SK-N-SH (cell line): ENCODE results near the gene PHF3. TPM values are rescaled to one million over a fixed set of nuclear protein-coding genes. Genes with fewer than 3 reads are reported as not detected.

Experiments used
- CTCF ChIA-PET: fragments of 300-600, 350-600 bp; formaldehyde crosslinking; extraction: SDS; loops from one replicate; lab custom pipeline; 2021; lab: Yijun Ruan, JAX
- POLR2A ChIA-PET: fragments of 350-600 bp; sonication (Branson Sonifier 250); formaldehyde crosslinking; extraction: SDS; loops from one replicate; lab custom pipeline; 2020; ENCODE audit warnings: antibody characterized with exemption, inconsistent platforms; lab: Yijun Ruan, JAX
- DNase-seq: peaks from one replicate; pipeline ENCODE4 v3.0.0; 2012
- H2AFZ ChIP-seq: fragments of 200-600 bp; sonication (generic); 2 replicates; pipeline ENCODE4 v1.8.1; 2016; ENCODE audit warnings: antibody characterized with exemption, mild to moderate bottlenecking, low read depth
- H3F3A ChIP-seq: fragments of 200-600 bp; sonication (generic); replicated peaks from 2 replicates; pipeline ENCODE3; 2016; ENCODE audit warnings: antibody characterized with exemption, mild to moderate bottlenecking; ENCODE audit not compliant: insufficient read depth
- H3K27ac ChIP-seq, 2 experiments: fragments of 200-500 bp in 1 of 2; fragments of 200-600 bp in 1 of 2; sonication (Bioruptor generic) in 1 of 2; sonication (generic), shearing (Covaris generic) in 1 of 2; 2 replicates each; pipeline versions ENCODE4 v1.5.1 to v1.6.1; 2014 to 2016; ENCODE audit warnings: low read depth in 2 of 2, inconsistent platforms in 1 of 2, low read length in 1 of 2, mild to moderate bottlenecking in 1 of 2, mixed read lengths in 1 of 2
- H3K27me3 ChIP-seq: fragments of 200-600 bp; sonication (generic), shearing (Covaris generic); 2 replicates; pipeline ENCODE4 v1.6.1; 2016; ENCODE audit warnings: mixed run types; ENCODE audit not compliant: insufficient read depth
- H3K36me3 ChIP-seq, 2 experiments: fragments of 200-500 bp in 1 of 2; fragments of 200-600 bp in 1 of 2; sonication (Bioruptor generic) in 1 of 2; sonication (generic) in 1 of 2; replicated peaks in 1 of 2; 2 replicates each; pipeline versions ENCODE3 to v1.5.1; 2014 to 2016; ENCODE audit warnings: low read length in 1 of 2, mild to moderate bottlenecking in 1 of 2; ENCODE audit not compliant: insufficient read depth in 2 of 2, control insufficient read depth in 1 of 2
- H3K4me1 ChIP-seq, 2 experiments: fragments of 200-500 bp in 1 of 2; fragments of 200-600 bp in 1 of 2; sonication (Bioruptor generic) in 1 of 2; sonication (generic), shearing (Covaris generic) in 1 of 2; 2 replicates each; pipeline versions ENCODE4 v1.5.1 to v1.6.1; 2014 to 2016; ENCODE audit warnings: low read depth in 1 of 2, low read length in 1 of 2, mixed run types in 1 of 2; ENCODE audit not compliant: insufficient read depth in 2 of 2, control insufficient read depth in 1 of 2
- H3K4me2 ChIP-seq: fragments of 200-600 bp; sonication (generic), shearing (Covaris generic); 2 replicates; pipeline ENCODE4 v1.6.1; 2017; ENCODE audit warnings: mixed run types
- H3K4me3 ChIP-seq, 2 experiments: fragments of 200-500 bp in 1 of 2; fragments of 200-600 bp in 1 of 2; sonication (Bioruptor generic) in 1 of 2; sonication (generic), shearing (Covaris generic) in 1 of 2; 2 replicates each; pipeline versions ENCODE4 v1.5.1 to v1.8.1; 2014 to 2016; ENCODE audit warnings: low read depth in 2 of 2, inconsistent platforms in 1 of 2, low read length in 1 of 2, mild to moderate bottlenecking in 1 of 2, mixed read lengths in 1 of 2, moderate library complexity in 1 of 2
- H3K79me2 ChIP-seq: fragments of 200-600 bp; sonication (generic); 2 replicates; pipeline ENCODE4 v1.8.1; 2017; ENCODE audit warnings: mild to moderate bottlenecking; ENCODE audit not compliant: insufficient read depth
- H3K9ac ChIP-seq: fragments of 200-600 bp; sonication (generic); 2 replicates; pipeline ENCODE4 v1.6.1; 2017; ENCODE audit warnings: mixed run types
- H3K9me2 ChIP-seq: fragments of 200-600 bp; sonication (generic); 2 replicates; pipeline ENCODE4 v1.6.1; 2017; ENCODE audit warnings: mixed run types
- H3K9me3 ChIP-seq: fragments of 200-600 bp; sonication (generic); 2 replicates; pipeline ENCODE4 v1.6.1; 2017; ENCODE audit warnings: mixed run types, mild to moderate bottlenecking, moderate library complexity
- H4K20me1 ChIP-seq: fragments of 200-600 bp; sonication (generic); 2 replicates; pipeline ENCODE4 v1.6.1; 2017; ENCODE audit warnings: mild to moderate bottlenecking, mixed run types; ENCODE audit not compliant: insufficient read depth
- CTCF ChIP-seq: fragments of 200-600 bp; sonication (generic); IDR thresholded peaks from 2 replicates; pipeline ENCODE4 v1.6.1; 2017; ENCODE audit warnings: antibody characterized with exemption, mild to moderate bottlenecking, moderate library complexity
- EP300 ChIP-seq, 2 experiments: IDR thresholded peaks; 2 replicates each; pipeline versions ENCODE4 v1.4.0 to v1.6.1; 2012; ENCODE audit warnings: borderline replicate concordance in 1 of 2, low read depth in 1 of 2, low read length in 1 of 2
- FOXM1 ChIP-seq: IDR thresholded peaks from 2 replicates; pipeline ENCODE4 v1.4.0; 2012; ENCODE audit warnings: low read depth, mild to moderate bottlenecking
- GATA2 ChIP-seq: sonication (generic); formaldehyde crosslinking; IDR thresholded peaks from 2 replicates; pipeline ENCODE4 v1.5.0; 2020; ENCODE audit warnings: mild to moderate bottlenecking, missing genetic modification reagents
- MAX ChIP-seq: IDR thresholded peaks from 2 replicates; pipeline ENCODE4 v1.4.0; 2012; ENCODE audit warnings: low read depth
- MEF2A ChIP-seq: IDR thresholded peaks from 2 replicates; pipeline ENCODE4 v1.4.0; 2012; ENCODE audit warnings: low read depth, borderline replicate concordance
- MXI1 ChIP-seq: IDR thresholded peaks from 2 replicates; pipeline ENCODE4 v1.6.1; 2012; ENCODE audit warnings: mild to moderate bottlenecking, low read depth, low read length, improper control_type of control experiment
- PBX3 ChIP-seq: IDR thresholded peaks from 2 replicates; pipeline ENCODE4; 2012
- POLR2AphosphoS5 ChIP-seq: IDR thresholded peaks from 2 replicates; pipeline ENCODE4 v1.6.1; 2012; ENCODE audit warnings: low read depth, low read length
- RCOR1 ChIP-seq: fragments of 150-350 bp; IDR thresholded peaks from 2 replicates; pipeline ENCODE4 v1.6.1; 2017; ENCODE audit warnings: antibody characterized with exemption, low read length
- RXRA ChIP-seq: IDR thresholded peaks from 2 replicates; pipeline ENCODE4 v1.4.0; 2012; ENCODE audit warnings: low read depth, mild to moderate bottlenecking, borderline replicate concordance
- SIN3A ChIP-seq: IDR thresholded peaks from 2 replicates; pipeline ENCODE4 v1.6.1; 2012; ENCODE audit warnings: low read depth, mild to moderate bottlenecking, low read length, moderate library complexity, borderline replicate concordance
- SMC3 ChIP-seq: IDR thresholded peaks from 2 replicates; pipeline ENCODE4 v1.6.1; 2012; ENCODE audit warnings: low read depth, low read length, improper control_type of control experiment
- TAF1 ChIP-seq: IDR thresholded peaks from 2 replicates; pipeline ENCODE4 v1.6.1; 2012; ENCODE audit warnings: low read depth, mild to moderate bottlenecking, low read length, moderate library complexity, borderline replicate concordance
- TCF12 ChIP-seq: IDR thresholded peaks from 2 replicates; pipeline ENCODE4 v1.4.0; 2012
- YY1 ChIP-seq: IDR thresholded peaks from 2 replicates; pipeline ENCODE4 v1.4.0; 2012; ENCODE audit warnings: low read depth, mild to moderate bottlenecking
- ZBTB33 ChIP-seq: IDR thresholded peaks from 2 replicates; pipeline ENCODE4 v1.4.0; 2012; ENCODE audit warnings: low read depth, borderline replicate concordance
- WGBS: methylation state at CpG from one replicate; pipeline ENCODE4 v1.1.6; 2017; ENCODE audit warnings: low lambda C conversion rate; 5-methylcytosine and 5-hydroxymethylcytosine counted together
- polyA plus RNA-seq, 3 experiments: library from polyadenylated mRNA; depleted of rRNA; stranded (reverse); fragments of >200 nt; gene quantifications; 2 replicates each; pipeline ENCODE4 v1.2.3, GENCODE V29; 2012

The PHF3 gene
- polyA plus RNA-seq, 1 of the 3 experiments (the other 2 are of a cell fraction), result 4.4 TPM

GRCh38 chr6:63592886-63593285 lies 42.7 kb upstream of the PHF3 start:
- 84% methylated on average over 7 of the region's 7 CpGs for WGBS
- no peak for TF ChIP-seq YY1
- no peak for TF ChIP-seq RXRA
- no peak for TF ChIP-seq GATA2 (CRISPR knock-in tag)
- TF ChIP-seq POLR2AphosphoS5, result no peak
- TF ChIP-seq MAX, result no peak
- no peak for TF ChIP-seq ZBTB33
- TF ChIP-seq FOXM1, result no peak
- no peak for TF ChIP-seq RCOR1
- no peak for TF ChIP-seq MXI1
- TF ChIP-seq EP300 (IDR thresholded peaks at IDR 0.05; ENCODE audit: borderline replicate concordance in 1 of 2, low read depth in 1 of 2, low read length in 1 of 2), result no peak
- TF ChIP-seq TCF12, result no peak
- TF ChIP-seq PBX3, result no peak
- no peak for TF ChIP-seq TAF1
- no peak for TF ChIP-seq CTCF
- no peak for TF ChIP-seq MEF2A
- TF ChIP-seq SIN3A, result no peak
- TF ChIP-seq SMC3, result no peak
- Histone ChIP-seq H3K4me1 (no peaks in the 10 kb centered on the region), H3K4me3 (no peak overlapping the region), H3K9ac (no peak overlapping the region), H2AFZ (no peak overlapping the region), H3F3A (no peaks in the 10 kb centered on the region), H3K27ac (no peak overlapping the region), H3K9me2 (no peaks in the 10 kb centered on the region), H3K27me3 (no peaks in the 10 kb centered on the region), H3K4me2 (no peak overlapping the region), H3K36me3 (no peaks in the 10 kb centered on the region), H3K9me3 (no peaks in the 10 kb centered on the region), H3K79me2 (no peaks in the 10 kb centered on the region), H4K20me1 (no peaks in the 10 kb centered on the region)
- ChIA-PET POLR2A (no interaction called here), CTCF (no interaction called here)
- DNase-seq, result no peak
